Measurements from ENCODE around the gene QKI.

DNA sequence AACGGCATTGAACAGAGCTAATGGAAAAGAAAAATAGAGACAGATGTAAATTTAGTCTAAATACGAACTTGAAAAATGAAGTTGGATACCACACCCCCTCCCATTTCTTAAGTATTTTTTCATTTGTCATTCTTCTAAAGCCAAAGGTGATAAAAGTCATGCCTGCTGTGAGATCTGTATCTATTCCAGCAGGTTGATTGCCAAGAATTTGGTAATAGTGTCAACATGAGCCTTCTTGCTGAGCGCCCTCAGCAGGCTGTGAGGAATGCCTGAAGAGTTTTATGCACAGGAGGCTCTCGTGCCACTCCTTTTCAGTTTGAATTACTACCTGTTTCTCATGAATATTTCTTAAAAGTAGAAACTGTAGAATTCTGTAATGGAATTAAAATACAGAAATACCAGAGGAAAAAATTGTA lies 165.4 kb downstream of the QKI start:
- TF ChIP-seq POLR2A (IDR thresholded peaks at IDR 0.05; ENCODE audit: low read depth, low read length) (no peak), POLR2AphosphoS5 (IDR thresholded peaks at IDR 0.05; ENCODE audit: low read depth, low read length) (no peak)

Data from GM12891 (cell line).